KMS-11 (cell line): ENCODE data around the gene VIT.

Source experiments
- H2AFZ ChIP-seq: fragments of 200-600 bp; sonication (generic); 2 replicates; pipeline ENCODE4 v1.6.1; 2016; ENCODE audit warnings: antibody characterized with exemption, mixed run types, low read depth
- H3K27ac ChIP-seq: fragments of 200-600 bp; sonication (generic); 2 replicates; pipeline ENCODE4 v1.6.1; 2016; ENCODE audit warnings: mild to moderate bottlenecking, mixed run types
- H3K27me3 ChIP-seq: fragments of 200-600 bp; sonication (generic); 2 replicates; pipeline ENCODE4 v1.6.1; 2017; ENCODE audit warnings: mild to moderate bottlenecking, low read depth, mixed run types, moderate library complexity; ENCODE audit not compliant: insufficient read depth
- H3K36me3 ChIP-seq: fragments of 200-600 bp; sonication (generic); 2 replicates; pipeline ENCODE4 v1.6.1; 2017; ENCODE audit warnings: mild to moderate bottlenecking, mixed run types; ENCODE audit not compliant: insufficient read depth
- H3K4me1 ChIP-seq: fragments of 200-600 bp; sonication (generic); 2 replicates; pipeline ENCODE4 v1.6.1; 2016; ENCODE audit warnings: mild to moderate bottlenecking, low read depth, mixed run types; ENCODE audit not compliant: poor library complexity, severe bottlenecking
- H3K4me2 ChIP-seq: fragments of 200-600 bp; sonication (generic); 2 replicates; pipeline ENCODE4 v1.7.0; 2016; ENCODE audit warnings: mild to moderate bottlenecking, mixed run types
- H3K4me3 ChIP-seq: fragments of 200-600 bp; sonication (generic); IDR thresholded peaks from 2 replicates; pipeline ENCODE4 v1.6.1; 2017; ENCODE audit warnings: low read depth, low read length, mixed read lengths; ENCODE audit not compliant: insufficient read depth
- H3K79me2 ChIP-seq: fragments of 200-600 bp; sonication (generic); 2 replicates; pipeline ENCODE4 v1.6.1; 2016; ENCODE audit warnings: low read depth, mixed run types; ENCODE audit not compliant: insufficient read depth
- H3K9ac ChIP-seq: fragments of 200-600 bp; sonication (generic); 2 replicates; pipeline ENCODE4 v1.6.1; 2016; ENCODE audit warnings: mild to moderate bottlenecking, mixed run types
- H4K20me1 ChIP-seq: fragments of 200-600 bp; sonication (generic); 2 replicates; pipeline ENCODE4 v1.6.1; 2016; ENCODE audit warnings: mild to moderate bottlenecking, mixed run types; ENCODE audit not compliant: insufficient read depth
- TF ChIP-seq, protein P1 (sequence below): fragments of 200-600 bp; sonication (generic); conservative IDR thresholded peaks from 2 replicates; pipeline ENCODE4 v1.6.1; 2017; ENCODE audit warnings: low read depth, mild to moderate bottlenecking, antibody characterized with exemption, low read length, moderate library complexity, mixed read lengths

VIT gene

DNA sequence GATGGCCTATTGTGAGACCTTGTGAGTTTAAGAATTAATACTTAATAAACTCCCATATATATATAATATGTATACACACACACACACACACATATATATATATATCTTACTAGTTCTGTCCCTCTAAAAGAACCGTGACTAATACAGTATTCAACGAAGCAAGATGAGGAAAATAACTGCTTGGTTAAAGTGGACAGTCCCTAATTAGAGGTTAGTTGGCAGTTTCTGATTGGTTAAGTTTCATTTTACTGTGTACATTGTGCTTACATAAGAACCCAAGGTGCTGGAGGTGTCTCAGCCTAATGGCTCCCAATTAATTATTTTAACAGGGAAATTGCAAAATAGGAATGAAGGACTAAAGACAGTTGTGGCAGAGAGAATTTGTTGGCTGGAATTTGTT is 137.7 kb downstream of the VIT start:
- TF ChIP-seq, protein P1, sequence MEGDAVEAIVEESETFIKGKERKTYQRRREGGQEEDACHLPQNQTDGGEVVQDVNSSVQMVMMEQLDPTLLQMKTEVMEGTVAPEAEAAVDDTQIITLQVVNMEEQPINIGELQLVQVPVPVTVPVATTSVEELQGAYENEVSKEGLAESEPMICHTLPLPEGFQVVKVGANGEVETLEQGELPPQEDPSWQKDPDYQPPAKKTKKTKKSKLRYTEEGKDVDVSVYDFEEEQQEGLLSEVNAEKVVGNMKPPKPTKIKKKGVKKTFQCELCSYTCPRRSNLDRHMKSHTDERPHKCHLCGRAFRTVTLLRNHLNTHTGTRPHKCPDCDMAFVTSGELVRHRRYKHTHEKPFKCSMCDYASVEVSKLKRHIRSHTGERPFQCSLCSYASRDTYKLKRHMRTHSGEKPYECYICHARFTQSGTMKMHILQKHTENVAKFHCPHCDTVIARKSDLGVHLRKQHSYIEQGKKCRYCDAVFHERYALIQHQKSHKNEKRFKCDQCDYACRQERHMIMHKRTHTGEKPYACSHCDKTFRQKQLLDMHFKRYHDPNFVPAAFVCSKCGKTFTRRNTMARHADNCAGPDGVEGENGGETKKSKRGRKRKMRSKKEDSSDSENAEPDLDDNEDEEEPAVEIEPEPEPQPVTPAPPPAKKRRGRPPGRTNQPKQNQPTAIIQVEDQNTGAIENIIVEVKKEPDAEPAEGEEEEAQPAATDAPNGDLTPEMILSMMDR, result no peak
- Histone ChIP-seq H2AFZ (no peak overlapping the region), H3K4me2 (no peak overlapping the region), H3K79me2 (no peaks in the 10 kb centered on the region), H3K27me3 (no peaks in the 10 kb centered on the region), H3K4me3 (no peak overlapping the region), H3K36me3 (no peaks in the 10 kb centered on the region), H3K27ac (no peak overlapping the region), H3K9ac (no peak overlapping the region), H3K4me1 (no peaks in the 10 kb centered on the region), H4K20me1 (no peaks in the 10 kb centered on the region)

DNA sequence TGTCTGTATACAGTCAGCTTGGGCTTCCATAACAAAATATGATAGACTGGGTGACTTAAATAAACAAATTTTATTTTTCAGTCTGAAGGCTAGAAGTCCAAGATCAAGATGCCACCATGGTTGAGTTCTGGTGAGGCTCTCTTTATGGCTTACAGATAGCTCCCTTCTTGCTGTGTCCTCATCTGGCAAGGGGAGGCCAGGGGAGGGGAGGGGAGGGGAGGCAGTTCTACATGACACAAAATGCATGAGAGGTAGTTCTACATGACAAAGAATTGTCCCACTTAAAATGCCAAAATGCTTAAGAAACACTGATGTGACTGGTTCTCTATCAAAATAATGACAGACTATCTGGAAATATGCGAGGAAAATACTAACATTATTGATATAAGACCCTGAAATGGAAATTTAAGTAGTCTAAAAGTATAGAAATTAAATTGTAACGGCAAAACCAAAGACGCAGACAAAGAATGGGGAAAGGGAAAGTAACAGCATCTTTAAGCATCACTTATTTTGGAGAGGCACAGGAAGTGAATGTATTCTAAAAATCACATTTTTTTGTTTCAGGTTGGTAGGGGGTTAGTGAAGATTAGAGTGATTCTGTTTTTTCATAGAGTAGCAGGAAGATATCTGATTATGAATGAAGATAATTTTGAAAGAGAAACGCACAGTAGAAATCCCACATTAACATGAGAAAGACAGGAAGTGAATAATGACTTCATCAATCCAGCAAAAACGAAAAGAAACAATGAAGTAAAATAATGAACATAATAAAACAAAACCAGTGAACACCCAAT is 138.4 kb downstream of the VIT start:
- TF ChIP-seq, protein P1, result no peak
- Histone ChIP-seq H2AFZ (no peak overlapping the region), H3K4me2 (no peak overlapping the region), H3K27me3 (no peaks in the 10 kb centered on the region), H3K79me2 (no peaks in the 10 kb centered on the region), H4K20me1 (no peaks in the 10 kb centered on the region), H3K4me1 (no peaks in the 10 kb centered on the region), H3K36me3 (no peaks in the 10 kb centered on the region), H3K4me3 (no peak overlapping the region), H3K9ac (no peak overlapping the region), H3K27ac (no peak overlapping the region)

DNA sequence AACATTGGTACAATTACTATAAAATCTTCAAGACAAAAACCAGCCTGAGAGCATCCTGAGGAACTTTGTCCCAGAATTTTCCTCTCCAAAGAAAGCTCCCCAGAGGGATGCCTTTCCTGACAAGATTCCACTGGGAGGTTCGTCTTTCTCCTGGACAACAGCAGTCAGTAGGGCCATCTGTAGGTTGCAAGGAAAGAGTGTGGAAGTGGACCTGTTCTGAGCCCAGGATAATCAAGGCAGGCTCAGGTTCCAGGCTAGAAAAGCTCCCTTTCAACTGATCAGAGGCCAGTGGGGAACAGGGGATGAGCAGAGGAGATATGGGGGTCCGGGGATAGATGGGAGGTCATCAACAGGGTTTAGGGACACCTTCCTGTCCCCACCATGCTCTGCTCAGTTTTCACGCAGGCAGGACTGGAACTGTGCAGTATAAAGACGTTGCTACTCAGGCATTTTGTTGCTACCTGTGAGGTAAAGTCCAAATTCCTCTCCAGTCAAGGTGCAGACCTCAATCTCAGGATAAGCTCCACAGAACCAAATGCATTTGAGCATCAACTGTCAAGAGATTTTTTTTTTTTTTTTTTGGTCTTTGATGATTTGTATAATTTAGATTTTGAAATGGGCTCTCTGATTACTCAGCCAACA is 143.6 kb downstream of the VIT start:
- no peaks in the 10 kb centered on the region for H3K79me2 ChIP-seq
- H3K36me3 ChIP-seq, result no peaks in the 10 kb centered on the region
- no peak overlapping the region for H3K4me3 ChIP-seq
- H3K4me1 ChIP-seq, result no peaks in the 10 kb centered on the region
- no peaks in the 10 kb centered on the region for H4K20me1 ChIP-seq
- H3K9ac ChIP-seq, result no peak overlapping the region
- no peaks in the 10 kb centered on the region for H3K27me3 ChIP-seq
- no peak overlapping the region for H2AFZ ChIP-seq
- H3K27ac ChIP-seq, result no peak overlapping the region
- no peak overlapping the region for H3K4me2 ChIP-seq
- TF ChIP-seq, protein P1, result no peak

DNA sequence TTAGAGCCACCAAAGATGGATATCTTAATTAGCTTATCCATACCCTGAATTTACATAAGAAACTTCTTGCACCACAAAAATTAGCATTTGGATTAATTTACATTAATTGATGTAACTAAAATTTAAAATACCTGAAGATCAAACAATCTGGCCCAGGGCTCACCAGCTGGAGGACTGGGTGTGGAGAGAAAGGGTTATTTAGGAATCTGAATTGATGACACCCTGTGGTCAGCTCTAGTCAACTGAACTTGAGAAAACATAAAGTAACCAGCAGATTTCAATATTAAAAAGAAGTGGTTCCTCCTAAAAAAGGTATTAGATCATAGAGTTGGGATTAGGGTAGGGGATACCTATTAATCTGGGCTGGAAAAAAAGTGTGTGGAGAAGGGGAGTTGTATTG is 147.3 kb downstream of the VIT start:
- Histone ChIP-seq H3K79me2 (no peaks in the 10 kb centered on the region), H3K4me3 (no peak overlapping the region), H3K4me1 (no peaks in the 10 kb centered on the region), H3K27ac (no peak overlapping the region), H4K20me1 (no peaks in the 10 kb centered on the region), H3K36me3 (no peaks in the 10 kb centered on the region), H3K27me3 (no peaks in the 10 kb centered on the region), H3K9ac (no peak overlapping the region), H2AFZ (no peak overlapping the region), H3K4me2 (no peak overlapping the region)
- TF ChIP-seq, protein P1, result no peak
